Measurements from ENCODE around the gene ADSS1.
A peak's percentile ranks its signal among the peaks of the same experiment; 100 is the strongest.
"Not testable (repeated sequence)": the region's sequence is repeated elsewhere in the genome, so short reads cannot be mapped to it uniquely, and the experiment has no call there.

Gene ADSS1

DNA sequence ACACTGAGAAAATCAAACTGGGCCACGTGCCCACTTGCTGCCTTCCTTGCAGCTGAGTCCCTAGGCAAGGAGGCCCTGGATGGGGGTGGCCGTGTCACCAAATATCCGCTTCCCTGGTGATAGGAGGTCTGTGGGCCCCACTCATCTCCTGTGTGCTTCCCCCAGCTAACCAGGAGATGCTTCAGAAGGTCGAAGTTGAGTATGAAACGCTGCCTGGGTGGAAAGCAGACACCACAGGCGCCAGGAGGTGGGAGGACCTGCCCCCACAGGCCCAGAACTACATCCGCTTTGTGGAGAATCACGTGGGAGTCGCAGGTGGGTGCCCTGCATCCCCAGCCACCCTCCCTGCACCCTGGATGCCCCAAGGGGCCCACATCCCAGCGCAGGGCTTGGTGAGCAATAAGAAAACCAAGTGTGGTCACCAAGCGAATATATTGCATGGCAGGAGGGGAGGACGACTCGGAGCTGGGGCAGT, 22.1 kb downstream of the ADSS1 start:
- no peak for DNase-seq

DNA sequence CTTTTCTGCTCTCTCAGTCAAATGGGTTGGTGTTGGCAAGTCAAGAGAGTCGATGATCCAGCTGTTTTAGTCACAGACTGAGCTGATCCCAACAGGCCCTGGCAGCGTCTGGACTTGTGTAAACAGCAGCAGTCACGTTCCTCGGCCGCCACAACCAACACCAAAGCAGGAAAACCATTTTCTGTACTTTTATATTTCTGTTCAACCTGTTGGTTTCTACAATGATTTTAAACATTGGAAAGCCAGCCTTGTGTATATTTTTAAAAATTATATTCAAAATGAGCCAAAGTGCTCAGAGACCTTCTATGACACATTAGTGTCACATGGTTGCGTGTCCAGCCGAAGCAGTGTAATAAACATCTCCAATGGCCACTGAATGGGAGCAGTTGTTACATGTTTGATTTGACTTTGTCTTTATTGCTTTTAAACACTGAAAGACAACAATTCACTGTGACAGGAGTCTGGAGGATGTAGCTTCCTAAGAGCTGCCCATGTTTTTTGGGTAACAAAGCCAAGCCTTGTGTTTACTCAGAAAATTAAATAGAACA, 23.0 kb downstream of the ADSS1 start:
- DNase-seq = peak in 3 of 51 donors; percentile 5 to 50 (median 19)

DNA sequence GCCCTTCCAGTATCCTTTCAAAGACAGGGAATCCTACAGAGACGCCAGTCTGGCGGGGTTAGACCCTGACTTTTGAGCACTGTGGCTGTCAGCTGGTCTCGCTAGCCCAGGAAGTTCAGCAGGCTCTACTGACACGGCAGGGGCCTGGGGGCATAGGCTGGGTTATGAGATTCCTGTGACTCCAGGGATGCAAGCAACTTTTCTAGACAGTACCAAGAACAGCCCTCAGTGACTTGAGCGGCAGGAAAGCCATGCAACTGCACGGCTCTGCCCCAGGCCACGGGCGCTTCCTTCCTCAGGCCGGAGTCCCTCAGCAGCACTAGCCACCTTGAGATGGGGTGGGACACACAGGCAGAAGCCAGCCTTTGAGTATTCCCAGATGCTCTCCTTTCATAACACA, 23.8 kb downstream of the ADSS1 start:
- no peak for DNase-seq

DNA sequence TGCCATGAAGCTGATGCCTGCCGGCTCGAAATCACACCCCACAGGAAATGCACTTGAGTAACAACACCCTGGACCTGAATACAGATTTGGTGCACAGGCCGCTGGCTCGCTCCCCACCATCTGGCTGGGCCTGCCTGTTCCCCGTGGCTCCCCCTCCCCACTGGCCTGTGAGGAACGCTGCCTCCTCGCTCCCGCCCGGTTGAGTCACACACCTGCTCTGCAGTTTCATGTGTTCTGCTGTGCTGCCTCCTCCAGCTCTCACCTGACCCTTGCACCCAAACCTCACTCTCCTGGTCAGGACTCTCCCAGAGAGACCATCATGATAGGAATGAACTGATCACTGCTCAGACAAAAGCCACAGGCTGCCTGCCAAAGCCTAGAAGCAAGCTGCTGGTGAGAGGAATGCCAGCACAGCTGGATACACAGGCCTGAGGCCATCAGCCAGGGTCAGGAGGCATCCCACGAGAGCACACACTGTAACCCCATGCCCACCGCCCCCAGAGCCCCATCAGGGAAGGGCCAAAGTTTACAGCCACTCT, 25.2 kb downstream of the ADSS1 start:
- peak in 28 of 51 donors; percentile 20 to 81 (median 56) for DNase-seq

DNA sequence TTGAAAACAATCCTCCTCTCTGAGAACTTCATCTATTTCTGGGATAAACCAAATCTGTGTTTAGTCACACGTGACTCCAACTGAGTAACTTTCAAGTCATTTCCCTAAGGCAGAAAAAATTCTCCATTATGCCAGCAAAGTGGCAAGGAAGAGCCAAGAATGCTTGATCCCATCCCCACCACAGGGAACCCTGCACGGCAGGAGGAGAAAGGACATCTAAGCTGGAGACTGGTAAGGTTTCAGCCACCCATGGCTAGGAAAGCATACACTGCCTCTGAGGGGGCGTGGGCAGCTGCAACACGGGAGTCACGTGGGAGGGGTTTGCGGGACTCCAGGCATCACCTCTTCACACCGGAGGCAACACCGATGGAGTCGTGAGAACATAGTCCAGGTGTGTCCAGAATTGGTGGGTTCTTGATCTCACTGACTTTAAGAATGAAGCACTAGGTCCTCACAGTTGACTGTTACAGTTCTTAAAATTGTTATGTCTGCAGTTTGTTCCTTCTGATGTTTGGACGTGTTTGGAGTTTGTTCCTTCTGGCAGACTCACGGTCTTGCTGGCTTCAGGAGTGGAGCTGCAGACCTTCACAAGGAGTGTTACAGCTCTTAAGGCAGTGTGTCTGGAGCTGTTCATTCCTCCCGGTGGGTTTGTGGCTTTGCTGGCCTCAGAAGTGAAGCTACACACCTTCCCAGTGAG, 26.2 kb downstream of the ADSS1 start:
- DNase-seq = no peak

DNA sequence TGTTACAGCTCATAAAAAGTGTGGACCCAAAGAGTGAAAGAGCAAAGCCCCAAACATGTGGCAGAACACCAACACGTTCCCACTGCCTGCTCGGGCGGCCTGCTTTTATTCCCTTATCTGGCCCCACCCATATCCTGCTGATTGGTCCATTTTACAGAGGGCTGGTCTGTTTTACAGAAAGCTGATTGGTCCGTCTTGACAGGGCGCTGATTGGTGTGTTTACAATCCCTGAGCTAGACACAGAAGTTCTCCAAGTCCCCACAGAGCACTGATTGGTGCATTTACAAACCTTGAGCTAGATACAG, 26.7 kb downstream of the ADSS1 start:
- DNase-seq = not testable (repeated sequence)

DNA sequence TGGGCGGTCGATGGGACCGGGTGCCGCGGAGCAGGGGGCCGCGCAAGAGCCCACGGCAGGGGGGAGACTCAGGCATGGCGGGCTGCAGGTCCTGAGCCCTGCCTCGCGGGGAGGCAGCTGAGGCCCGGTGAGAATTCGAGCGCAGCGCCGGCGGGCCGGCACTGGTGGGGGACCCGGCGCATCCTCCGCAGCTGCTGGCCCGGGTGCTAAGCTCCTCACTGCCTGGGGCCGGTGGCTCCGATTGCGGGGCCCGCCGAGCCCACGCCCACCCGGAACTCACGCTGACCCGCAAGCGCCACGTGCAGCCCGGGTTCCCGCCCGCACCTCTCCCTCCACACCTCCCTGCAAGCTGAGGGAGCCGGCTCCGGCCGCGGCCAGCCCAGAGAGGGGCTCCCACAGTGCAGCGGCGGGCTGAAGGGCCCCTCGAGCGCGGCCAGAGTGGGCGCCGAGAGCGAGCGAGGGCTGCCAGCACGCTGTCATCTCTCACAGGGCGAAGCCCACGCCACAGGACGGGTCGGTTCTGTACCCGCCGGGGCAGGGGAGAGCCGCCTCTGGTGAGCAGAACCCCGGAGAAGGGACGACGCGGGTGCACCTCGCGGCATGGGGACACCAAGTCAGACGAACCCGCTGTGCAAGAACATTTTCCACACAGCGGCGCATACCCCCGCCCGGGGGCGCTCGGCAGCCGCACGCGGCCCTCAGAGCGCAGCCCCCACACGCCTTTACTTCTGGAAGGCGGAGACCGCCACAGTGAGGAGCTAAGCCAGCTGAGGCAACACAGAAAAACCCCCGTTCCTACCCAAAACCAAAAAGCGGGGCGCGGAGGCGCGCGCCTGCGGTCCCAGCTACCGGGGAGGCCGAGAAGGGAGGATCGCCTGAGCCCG, 27.8 kb downstream of the ADSS1 start:
- peak in 1 of 51 donors; percentile 46 for DNase-seq

DNA sequence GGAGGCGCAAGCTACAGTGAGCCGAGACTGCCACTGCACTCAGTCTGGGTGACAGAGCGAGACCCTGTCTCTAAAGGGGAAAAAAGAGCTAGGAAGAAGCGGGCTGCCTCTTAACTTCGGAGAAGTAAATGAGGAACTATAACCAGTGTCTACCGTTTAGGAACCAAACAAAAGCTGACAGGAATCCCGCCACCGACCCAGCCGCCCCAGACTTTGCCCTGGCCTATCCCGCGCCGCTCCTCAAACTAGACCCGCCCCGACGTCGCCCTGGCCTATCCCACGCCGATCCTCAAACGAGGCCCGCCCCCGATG, 28.4 kb downstream of the ADSS1 start:
- DNase-seq = no peak

DNA sequence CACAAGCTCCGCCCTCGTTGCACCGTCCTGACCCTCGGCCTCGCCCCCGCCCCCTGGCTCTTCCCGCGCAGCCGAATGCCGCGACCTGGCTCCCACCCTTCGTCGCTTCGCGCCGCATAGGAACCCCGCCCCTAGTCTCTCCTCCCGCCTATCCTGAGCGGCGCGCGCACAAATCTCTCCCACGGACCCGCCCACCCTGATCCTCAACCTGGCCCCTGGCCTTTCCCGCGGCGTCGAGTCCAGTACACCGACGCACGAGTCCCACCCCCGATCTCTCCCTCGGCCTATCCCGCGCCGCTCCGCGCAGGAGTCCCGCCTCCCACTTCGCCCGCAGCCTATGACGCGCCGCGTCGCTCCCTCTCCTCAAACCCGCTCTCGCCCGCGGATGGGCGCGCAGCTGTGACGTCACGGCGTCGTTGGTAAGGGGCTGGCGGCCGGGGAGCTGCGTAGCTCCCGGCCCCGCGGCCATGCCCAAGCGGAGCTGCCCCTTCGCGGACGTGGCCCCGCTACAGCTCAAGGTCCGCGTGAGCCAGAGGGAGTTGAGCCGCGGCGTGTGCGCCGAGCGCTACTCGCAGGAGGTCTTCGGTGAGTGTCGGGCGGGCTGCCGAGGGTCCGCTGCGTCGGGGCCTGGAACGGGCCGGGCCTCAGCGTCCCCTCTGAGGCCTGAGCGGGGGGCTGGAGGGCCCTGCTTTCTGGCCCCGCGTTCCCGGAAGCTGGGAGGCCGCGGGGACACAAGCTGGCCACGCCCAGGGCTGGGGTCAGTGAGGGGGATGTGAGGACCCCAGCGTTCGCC, 28.9 kb downstream of the ADSS1 start, which contains the start of gene SIVA1:
Gene SIVA1, plus strand, starts transcription at position 413 of the 793 bp plus-strand sequence. Its CDS starts 55 bp downstream, at position 468.
- DNase-seq = peak; percentile 87 to 100 (median 99)

DNA sequence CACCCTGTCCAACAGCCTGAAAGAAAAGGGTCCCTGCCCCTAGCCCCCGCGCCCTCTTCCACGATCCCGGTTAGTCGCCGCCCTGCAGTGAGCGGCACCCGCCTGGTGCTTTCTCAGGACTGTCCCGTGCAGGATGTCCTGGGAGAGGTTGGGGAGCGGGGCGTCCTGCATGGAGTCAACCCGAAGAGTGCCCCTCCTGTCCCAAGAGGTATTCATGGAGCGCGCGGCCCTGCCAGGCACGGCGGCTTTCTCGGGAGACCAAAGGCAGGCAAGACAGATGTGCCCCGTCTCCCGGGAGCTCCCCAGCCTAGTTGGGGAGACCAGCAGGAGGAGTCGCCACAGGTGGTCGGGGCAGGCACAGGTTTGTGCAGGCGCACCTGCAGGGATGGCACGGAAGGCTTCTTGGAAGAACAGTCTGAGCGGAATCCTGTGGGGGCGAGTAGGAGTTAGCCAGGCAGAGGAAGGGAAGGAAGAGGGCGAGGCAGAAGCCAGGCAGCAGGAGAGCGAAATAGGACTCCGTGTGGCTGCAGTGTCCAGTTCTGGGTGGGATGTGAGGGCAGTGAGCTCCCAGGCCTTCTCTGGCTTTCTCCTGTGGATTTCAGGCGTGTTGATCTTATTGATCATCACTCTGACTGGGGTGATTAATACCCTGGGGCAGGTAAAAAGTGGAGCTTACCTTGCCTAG, 29.6 kb downstream of the ADSS1 start:
- DNase-seq = peak in 1 of 51 donors; percentile 54

DNA sequence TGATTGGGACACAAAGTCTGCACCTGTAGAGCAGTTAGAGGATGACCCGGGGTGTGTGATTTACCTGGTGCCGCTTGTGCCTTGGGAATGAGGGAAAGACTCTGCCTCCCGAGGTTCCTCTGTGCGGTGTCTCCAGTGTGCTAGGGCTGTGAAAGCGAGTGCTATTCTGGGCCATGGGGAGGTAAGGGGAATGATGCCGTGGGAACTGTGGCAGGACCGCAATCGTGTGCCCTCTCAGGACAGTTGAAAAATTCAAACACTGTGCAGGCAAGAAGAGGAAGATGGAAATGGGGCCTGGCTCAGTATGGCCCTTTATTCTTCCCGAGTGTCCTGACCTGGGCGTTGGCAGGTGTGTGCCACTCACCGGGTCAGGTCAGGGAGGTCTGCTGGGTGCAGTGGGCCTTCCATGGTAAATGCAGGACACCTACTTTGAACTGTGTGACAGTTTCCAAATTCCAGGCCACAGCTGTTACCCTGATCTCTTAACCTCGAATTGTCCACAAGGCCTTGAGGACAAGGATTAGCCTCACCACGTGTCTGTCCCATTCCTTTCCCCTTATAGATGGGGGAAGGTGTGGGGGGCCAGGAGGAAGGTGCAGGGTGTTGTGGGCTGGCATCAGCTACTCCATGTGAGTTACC, 30.3 kb downstream of the ADSS1 start:
- DNase-seq = no peak

DNA sequence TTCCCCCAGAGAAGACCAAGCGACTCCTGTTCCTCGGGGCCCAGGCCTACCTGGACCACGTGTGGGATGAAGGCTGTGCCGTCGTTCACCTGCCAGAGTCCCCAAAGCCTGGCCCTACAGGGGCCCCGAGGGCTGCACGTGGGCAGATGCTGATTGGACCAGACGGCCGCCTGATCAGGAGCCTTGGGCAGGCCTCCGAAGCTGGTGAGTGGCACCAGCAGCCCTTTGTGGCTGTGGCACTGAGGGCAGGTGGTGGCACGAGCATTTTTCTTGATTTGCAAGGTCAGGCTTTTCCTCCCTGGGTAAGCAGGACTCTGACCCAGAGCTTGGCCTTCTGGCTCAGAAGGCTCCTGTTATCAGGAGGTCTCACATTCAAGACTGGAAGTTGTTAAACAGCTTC, 31.6 kb downstream of the ADSS1 start:
- DNase-seq = no peak

DNA sequence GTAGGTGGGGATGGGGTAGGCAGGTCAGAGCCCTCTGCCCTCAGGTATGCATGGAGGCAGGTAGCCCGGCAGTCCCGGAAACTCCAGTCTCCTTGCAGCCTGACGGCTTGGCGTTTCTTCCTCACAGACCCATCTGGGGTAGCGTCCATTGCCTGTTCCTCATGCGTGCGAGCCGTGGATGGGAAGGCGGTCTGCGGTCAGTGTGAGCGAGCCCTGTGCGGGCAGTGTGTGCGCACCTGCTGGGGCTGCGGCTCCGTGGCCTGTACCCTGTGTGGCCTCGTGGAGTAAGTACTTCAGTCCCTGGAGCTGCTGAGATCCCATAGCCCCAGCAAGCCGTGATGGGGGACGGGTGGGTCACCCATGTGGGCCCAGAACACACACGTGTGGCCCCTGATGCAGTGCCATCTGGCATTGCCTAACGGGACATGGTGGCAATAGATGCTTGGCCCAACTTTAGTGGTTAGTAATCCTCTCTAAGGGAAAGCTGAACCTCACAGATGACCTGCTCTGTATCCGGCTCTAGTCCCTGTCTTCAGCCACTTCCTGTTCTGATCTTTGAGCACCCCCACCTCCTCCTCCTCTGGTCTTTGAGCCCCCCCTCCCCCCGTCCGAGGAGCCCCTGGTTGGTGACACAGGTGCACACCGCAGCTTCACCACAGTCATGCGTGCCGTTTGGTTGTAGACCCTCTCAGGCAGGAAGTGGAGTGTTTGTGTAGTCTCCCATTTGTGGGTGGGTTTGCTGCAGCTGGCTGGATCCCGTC, 32.6 kb downstream of the ADSS1 start:
- DNase-seq = no peak

DNA sequence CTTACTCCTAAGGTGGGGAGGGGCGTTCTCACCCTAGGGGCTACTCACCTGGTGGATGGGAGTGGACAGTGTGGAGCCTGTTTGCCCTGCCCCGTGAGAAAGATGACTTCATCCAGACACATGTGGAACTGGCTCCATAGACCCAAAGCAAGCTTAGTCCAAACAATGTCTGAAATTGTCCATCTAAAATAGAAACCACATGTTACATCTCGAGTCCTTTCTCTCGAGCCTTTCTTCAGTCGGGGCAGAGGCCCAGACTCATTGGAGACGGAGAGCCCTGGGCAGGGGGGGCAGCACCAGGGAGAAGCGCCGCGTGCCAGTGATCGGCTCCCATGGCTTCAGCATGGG, 33.2 kb downstream of the ADSS1 start:
- no peak for DNase-seq

DNA sequence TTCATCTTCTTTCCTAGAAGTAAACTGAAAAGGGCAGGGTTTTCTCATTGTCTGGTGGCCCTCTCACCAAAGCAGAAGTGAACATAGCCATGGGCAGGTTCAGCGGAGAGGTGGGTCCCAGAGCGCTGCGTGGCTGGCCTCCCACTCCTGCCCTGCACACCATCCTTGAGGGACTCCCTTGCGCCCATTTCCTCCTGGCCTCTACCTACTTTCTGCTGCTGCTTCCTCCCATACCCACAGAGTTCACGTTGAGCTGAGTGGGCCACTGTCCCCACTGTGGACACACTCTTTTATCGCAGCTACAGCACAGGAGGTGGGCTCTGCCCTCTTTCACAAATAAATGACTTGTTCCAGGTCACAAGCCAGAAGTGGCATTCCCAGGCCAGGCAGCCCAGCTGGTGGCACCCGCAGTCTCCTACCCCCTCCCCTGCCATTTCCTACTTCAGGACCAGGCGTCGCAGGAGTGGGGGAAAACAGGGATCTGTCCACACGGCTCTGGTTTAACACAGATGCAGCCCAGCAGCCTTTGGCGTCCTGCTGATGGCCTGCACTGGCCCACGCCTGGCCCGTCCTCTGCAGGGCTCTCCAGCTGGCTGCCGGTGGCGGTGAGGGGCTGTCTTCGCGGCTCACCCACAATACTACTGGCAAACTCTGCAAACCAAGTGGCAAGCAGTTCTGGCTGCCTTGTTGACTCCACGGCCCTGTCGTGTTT, 33.8 kb downstream of the ADSS1 start:
- no peak for DNase-seq

DNA sequence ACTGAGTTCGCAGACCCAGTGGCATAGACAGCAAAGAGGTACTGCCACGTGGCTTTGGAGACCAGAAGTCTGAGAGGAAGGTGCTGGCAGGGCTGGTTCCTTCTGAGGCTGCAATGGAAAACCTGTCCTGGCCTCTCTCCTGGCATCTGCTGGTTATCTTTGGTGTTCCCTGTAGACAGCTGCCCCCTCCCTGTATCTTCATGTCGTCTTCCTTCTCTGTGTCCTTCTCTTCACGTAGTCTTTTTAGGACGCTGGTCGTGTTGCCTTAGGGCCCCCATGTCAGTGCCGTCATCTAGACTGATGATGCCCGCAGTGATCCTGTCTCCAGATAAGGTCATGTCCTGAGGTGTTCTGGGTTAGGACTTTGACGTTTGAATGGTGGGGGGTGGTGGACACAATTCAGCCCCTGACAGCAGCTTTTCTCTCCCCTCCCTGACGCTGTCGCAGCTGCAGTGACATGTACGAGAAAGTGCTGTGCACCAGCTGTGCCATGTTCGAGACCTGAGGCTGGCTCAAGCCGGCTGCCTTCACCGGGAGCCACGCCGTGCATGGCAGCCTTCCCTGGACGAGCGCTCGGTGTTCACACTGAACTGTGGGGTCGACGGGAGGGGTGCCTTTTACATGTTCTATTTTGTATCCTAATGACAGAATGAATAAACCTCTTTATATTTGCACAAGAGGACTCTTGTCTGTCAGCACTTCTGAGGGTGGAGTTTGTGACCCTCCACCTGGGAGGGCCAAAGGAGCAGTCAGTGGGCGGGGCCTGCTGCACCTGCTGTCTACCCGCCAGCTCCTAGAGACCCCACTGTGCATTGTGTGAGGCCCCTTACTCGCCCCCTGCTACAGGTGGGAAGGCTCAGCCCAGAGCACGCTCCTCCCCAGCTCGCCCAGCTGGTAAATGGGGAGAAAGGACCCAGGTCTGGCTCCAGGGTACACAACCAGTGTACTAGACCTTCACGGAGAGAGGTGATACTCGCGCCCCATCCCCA, 35.2 kb downstream of the ADSS1 start:
- DNase-seq = no peak

DNA sequence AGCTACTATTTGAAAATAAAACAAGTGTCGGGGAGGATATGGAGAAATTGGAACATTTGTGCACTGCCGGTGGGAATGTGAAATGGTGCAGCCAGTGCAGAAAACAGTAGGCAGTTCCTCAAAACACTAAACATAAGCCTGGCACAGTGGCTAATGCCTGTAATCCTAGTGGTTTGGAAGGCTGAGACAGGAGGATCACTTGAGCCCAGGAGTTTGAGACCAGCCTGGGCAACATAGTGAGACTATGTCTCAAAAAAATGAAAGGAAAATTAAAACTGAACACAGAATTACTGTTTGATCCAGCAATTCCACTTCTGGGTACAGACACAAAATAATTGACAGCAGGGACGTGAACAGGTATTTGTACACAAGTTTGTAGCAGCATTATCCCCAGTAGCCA, 41.5 kb downstream of the ADSS1 start:
- DNase-seq = no peak

All from hypothalamus (tissue), 51 donors.